Liver (tissue), 9 donors: ENCODE results near the gene ULK1. TPM values are rescaled to one million over a fixed set of nuclear protein-coding genes. Genes with fewer than 3 reads are reported as not detected.

ENCODE experiments used
- DNase-seq: peaks from one replicate; pipeline ENCODE4 v3.0.0-alpha.2; 2017; ENCODE audit warnings: low spot score
- H3K27ac ChIP-seq, 2 donors: one replicate each; pipeline ENCODE4 v1.7.0; 2013; ENCODE audit warnings: inconsistent platforms in 2 of 2, low read length in 2 of 2, control low read depth in 1 of 2, low read depth in 1 of 2, mild to moderate bottlenecking in 1 of 2
- H3K27me3 ChIP-seq, 4 donors: one replicate each; pipeline versions ENCODE4 v1.6.1 to v1.7.0; 2013; ENCODE audit warnings: low read length in 3 of 4, inconsistent platforms in 1 of 4, mild to moderate bottlenecking in 1 of 4, moderate library complexity in 1 of 4; ENCODE audit not compliant: control insufficient read depth in 4 of 4, insufficient read depth in 4 of 4
- H3K36me3 ChIP-seq, 4 donors: one replicate each; pipeline versions ENCODE4 v1.6.1 to v1.7.0; 2013; ENCODE audit warnings: low read length in 3 of 4, mild to moderate bottlenecking in 3 of 4, low read depth in 1 of 4, moderate library complexity in 1 of 4; ENCODE audit not compliant: control insufficient read depth in 4 of 4, insufficient read depth in 3 of 4
- H3K4me1 ChIP-seq, 4 donors: one replicate each; pipeline versions ENCODE4 v1.6.1 to v1.7.0; 2013; ENCODE audit warnings: low read length in 3 of 4, mild to moderate bottlenecking in 3 of 4, moderate library complexity in 1 of 4; ENCODE audit not compliant: control insufficient read depth in 4 of 4, insufficient read depth in 4 of 4
- H3K4me3 ChIP-seq, 3 donors: one replicate each; pipeline versions ENCODE4 v1.6.1 to v1.7.0; 2013; ENCODE audit warnings: low read length in 3 of 3, control low read depth in 1 of 3, low read depth in 1 of 3, mild to moderate bottlenecking in 1 of 3
- H3K9ac ChIP-seq, 2 donors: one replicate each; pipeline ENCODE4 v1.7.0; 2013; ENCODE audit warnings: low read length in 2 of 2, mild to moderate bottlenecking in 2 of 2, moderate library complexity in 2 of 2, control low read depth in 1 of 2, low read depth in 1 of 2
- H3K9me3 ChIP-seq, 4 donors: one replicate each; pipeline versions ENCODE4 v1.6.1 to v1.7.0; 2013; ENCODE audit warnings: low read length in 3 of 4; ENCODE audit not compliant: control insufficient read depth in 4 of 4
- FOXA1 ChIP-seq: IDR thresholded peaks from 2 replicates; pipeline ENCODE4 v1.6.1; 2016; ENCODE audit warnings: antibody characterized with exemption
- FOXA2 ChIP-seq: IDR thresholded peaks from 2 replicates; pipeline ENCODE4 v1.6.1; 2016; ENCODE audit warnings: antibody characterized with exemption
- GABPA ChIP-seq, 2 donors: IDR thresholded peaks in 1 of 2; conservative IDR thresholded peaks in 1 of 2; 2 replicates each; pipeline ENCODE4 v1.6.1; 2016; ENCODE audit warnings: antibody characterized with exemption in 2 of 2, mild to moderate bottlenecking in 1 of 2, moderate library complexity in 1 of 2
- HNF4A ChIP-seq, 2 donors: conservative IDR thresholded peaks; 2 replicates each; pipeline ENCODE4 v1.6.1; 2016; ENCODE audit warnings: antibody characterized with exemption in 2 of 2, mild to moderate bottlenecking in 2 of 2
- HNF4G ChIP-seq: IDR thresholded peaks from 2 replicates; pipeline ENCODE4 v1.6.1; 2016; ENCODE audit warnings: antibody characterized with exemption
- NR2F2 ChIP-seq: IDR thresholded peaks from 2 replicates; pipeline ENCODE4 v1.6.1; 2016; ENCODE audit warnings: antibody characterized with exemption
- RAD21 ChIP-seq, 2 donors: IDR thresholded peaks; 2 replicates each; pipeline ENCODE4 v1.6.1; 2016; ENCODE audit warnings: antibody characterized with exemption in 2 of 2, mild to moderate bottlenecking in 2 of 2
- RXRA ChIP-seq, 2 donors: IDR thresholded peaks; 2 replicates each; pipeline ENCODE4 v1.6.1; 2017 to 2018; ENCODE audit warnings: antibody characterized with exemption in 2 of 2, mild to moderate bottlenecking in 1 of 2
- YY1 ChIP-seq: IDR thresholded peaks from 2 replicates; pipeline ENCODE4 v1.6.1; 2016; ENCODE audit warnings: antibody characterized with exemption, mild to moderate bottlenecking
- WGBS: extraction: QIAGEN DNeasy Blood & Tissue Kit; methylation state at CpG from one replicate; pipeline ENCODE4 v1.1.7; 2013; 5-methylcytosine and 5-hydroxymethylcytosine counted together
- polyA plus RNA-seq, 2 donors: library from polyadenylated mRNA; stranded (reverse) in 1 of 2; unstranded in 1 of 2; fragments of 200-250 nt in 1 of 2; fragments of >200 nt in 1 of 2; fragmentation: Nextera tagmentation in 1 of 2; extraction: Ambion mirVana in 1 of 2; gene quantifications; one replicate each; pipeline versions ENCODE4 v1.2.1 to v1.2.3, GENCODE V29; 2013 to 2015
- total RNA-seq, 2 donors: library from RNA; depleted of rRNA; stranded (reverse); fragments of >200 nt; gene quantifications; one replicate each; pipeline ENCODE4 v1.2.3, GENCODE V29; 2014
- TF ChIP-seq, protein P1 (sequence below): IDR thresholded peaks from 2 replicates; pipeline ENCODE4 v1.6.1; 2016; ENCODE audit warnings: antibody characterized with exemption
- TF ChIP-seq, protein P2 (sequence below): IDR thresholded peaks from 2 replicates; pipeline ENCODE4 v1.6.1; 2016; ENCODE audit warnings: antibody characterized with exemption
- TF ChIP-seq, protein P3 (sequence below): IDR thresholded peaks from 2 replicates; pipeline ENCODE4 v1.6.1; 2016; ENCODE audit warnings: antibody characterized with exemption, mild to moderate bottlenecking
- donor health status: healthy.
- donor health status: healthy.
- donor health status: healthy.
- donor health status: healthy.
- donor health status: healthy.

Gene ULK1
- total and polyA plus RNA-seq, 4 donors: 12.5 to 41.7 (median 15.1) TPM

DNA sequence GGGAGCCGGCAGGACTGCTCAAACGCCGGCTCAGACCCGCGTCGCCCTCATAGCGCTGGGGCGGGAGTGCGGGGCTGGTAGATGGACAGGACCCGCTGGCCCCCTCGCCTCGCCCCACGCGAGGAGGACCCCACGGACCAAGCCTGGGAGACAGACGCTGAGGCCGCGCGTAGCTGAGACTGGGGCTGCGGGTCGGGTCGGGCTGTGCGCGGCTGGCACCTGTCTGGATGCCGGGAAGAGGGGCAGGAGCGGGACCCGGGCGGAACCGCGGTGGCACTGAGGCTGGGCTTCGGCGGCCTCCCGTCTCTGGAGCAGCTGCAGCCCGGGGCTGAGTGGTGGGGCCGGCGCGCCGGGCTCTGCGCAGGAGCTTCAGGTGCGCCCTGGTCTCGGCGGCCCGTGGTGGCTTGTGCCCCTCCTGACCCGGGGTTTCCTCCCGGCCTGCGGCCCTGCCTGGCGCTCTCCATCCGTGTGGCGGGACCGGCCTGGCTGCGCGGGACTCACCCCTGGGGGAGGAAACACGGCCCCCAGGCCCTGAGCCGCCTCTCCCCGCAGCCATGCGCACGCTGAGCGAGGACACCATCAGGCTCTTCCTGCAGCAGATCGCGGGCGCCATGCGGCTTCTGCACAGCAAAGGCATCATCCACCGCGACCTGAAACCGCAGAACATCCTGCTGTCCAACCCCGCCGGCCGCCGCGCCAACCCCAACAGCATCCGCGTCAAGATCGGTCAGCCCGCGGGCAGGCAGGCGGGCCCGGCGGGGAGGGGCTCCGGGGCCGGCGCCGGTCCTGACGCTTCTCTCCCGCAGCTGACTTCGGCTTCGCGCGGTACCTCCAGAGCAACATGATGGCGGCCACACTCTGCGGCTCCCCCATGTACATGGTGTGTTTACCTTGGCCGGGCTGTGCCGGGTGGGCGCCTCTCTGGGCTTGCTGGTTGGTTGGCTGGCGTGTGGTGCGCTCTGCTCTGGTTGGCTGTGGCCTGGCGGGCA lies 14.0 kb downstream of the ULK1 start:
- WGBS: 97% methylated on average over 96 of the region's 96 CpGs
- Histone ChIP-seq H3K27ac (no peak overlapping the region), H3K4me3 (no peak overlapping the region), H3K9me3 (no peaks in the 10 kb centered on the region), H3K36me3 (peaks cover 25 to 61% (median 31%) of the 10 kb centered on the region in 4 donors), H3K9ac (no peak overlapping the region), H3K27me3 (no peaks in the 10 kb centered on the region), H3K4me1 (peaks cover 0 to 6% (median 0%) of the 10 kb centered on the region in 4 donors)
- no peak for DNase-seq
- TF ChIP-seq, protein P1, sequence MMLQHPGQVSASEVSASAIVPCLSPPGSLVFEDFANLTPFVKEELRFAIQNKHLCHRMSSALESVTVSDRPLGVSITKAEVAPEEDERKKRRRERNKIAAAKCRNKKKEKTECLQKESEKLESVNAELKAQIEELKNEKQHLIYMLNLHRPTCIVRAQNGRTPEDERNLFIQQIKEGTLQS: no peak
- TF ChIP-seq RXRA (IDR thresholded peaks at IDR 0.05) (no peak), GABPA (IDR thresholded peaks at IDR 0.05 in 1 of 2, conservative IDR thresholded peaks at IDR 0.05 in 1 of 2) (no peak), NR2F2 (no peak), FOXA1 (no peak), YY1 (no peak), RAD21 (IDR thresholded peaks at IDR 0.05) (no peak), HNF4A (conservative IDR thresholded peaks at IDR 0.05) (no peak), HNF4G (no peak)
- TF ChIP-seq, protein P2, sequence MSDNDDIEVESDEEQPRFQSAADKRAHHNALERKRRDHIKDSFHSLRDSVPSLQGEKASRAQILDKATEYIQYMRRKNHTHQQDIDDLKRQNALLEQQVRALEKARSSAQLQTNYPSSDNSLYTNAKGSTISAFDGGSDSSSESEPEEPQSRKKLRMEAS: no peak
- TF ChIP-seq, protein P3, sequence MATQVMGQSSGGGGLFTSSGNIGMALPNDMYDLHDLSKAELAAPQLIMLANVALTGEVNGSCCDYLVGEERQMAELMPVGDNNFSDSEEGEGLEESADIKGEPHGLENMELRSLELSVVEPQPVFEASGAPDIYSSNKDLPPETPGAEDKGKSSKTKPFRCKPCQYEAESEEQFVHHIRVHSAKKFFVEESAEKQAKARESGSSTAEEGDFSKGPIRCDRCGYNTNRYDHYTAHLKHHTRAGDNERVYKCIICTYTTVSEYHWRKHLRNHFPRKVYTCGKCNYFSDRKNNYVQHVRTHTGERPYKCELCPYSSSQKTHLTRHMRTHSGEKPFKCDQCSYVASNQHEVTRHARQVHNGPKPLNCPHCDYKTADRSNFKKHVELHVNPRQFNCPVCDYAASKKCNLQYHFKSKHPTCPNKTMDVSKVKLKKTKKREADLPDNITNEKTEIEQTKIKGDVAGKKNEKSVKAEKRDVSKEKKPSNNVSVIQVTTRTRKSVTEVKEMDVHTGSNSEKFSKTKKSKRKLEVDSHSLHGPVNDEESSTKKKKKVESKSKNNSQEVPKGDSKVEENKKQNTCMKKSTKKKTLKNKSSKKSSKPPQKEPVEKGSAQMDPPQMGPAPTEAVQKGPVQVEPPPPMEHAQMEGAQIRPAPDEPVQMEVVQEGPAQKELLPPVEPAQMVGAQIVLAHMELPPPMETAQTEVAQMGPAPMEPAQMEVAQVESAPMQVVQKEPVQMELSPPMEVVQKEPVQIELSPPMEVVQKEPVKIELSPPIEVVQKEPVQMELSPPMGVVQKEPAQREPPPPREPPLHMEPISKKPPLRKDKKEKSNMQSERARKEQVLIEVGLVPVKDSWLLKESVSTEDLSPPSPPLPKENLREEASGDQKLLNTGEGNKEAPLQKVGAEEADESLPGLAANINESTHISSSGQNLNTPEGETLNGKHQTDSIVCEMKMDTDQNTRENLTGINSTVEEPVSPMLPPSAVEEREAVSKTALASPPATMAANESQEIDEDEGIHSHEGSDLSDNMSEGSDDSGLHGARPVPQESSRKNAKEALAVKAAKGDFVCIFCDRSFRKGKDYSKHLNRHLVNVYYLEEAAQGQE: no peak

DNA sequence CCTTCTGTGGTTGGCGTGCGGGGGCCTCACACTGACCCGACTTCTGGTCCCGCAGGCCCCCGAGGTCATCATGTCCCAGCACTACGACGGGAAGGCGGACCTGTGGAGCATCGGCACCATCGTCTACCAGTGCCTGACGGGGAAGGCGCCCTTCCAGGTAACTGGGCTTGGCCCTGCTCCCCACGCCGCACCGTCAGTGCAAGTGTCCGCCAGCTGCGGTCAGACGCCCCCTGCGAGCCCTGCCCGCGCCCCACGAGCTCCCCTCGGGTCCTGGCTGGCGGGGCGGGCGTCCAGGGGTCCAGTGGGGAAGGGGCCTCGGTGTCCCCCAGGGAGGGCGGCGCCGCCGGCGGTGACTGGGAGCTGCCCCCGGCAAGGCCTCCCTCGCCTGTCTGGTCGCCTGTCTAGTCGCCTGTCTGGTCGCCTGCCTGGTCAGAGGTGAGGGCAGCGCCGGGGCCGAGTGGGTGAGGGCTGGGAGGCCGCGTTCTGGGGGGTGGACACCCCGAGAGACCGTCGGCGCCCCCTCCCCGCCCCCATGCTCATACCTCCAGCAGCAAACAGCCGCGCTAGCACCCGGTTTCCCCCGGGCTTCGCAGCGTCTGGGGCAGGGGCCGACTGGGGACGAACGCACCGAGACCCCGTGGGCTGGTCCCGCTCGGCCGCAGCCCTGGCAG lies 14.8 kb downstream of the ULK1 start:
- Histone ChIP-seq H3K9me3 (no peaks in the 10 kb centered on the region), H3K4me3 (no peak overlapping the region), H3K9ac (no peak overlapping the region), H3K4me1 (peaks cover 0 to 6% (median 0%) of the 10 kb centered on the region in 4 donors), H3K36me3 (peaks cover 29 to 64% (median 37%) of the 10 kb centered on the region in 4 donors), H3K27me3 (no peaks in the 10 kb centered on the region), H3K27ac (no peak overlapping the region)
- no peak for DNase-seq
- no peak for TF ChIP-seq FOXA2
- WGBS: 95% methylated on average over 61 of the region's 61 CpGs
